ENCODE results near the gene IL17A.

The IL17A gene

DNA sequence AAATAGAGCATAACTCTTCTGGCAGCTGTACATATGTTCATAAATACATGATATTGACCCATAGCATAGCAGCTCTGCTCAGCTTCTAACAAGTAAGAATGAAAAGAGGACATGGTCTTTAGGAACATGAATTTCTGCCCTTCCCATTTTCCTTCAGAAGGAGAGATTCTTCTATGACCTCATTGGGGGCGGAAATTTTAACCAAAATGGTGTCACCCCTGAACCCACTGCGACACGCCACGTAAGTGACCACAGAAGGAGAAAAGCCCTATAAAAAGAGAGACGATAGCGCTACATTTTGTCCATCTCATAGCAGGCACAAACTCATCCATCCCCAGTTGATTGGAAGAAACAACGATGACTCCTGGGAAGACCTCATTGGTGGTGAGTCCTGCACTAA is at the start of gene IL17A:
TSS of gene IL17A (plus strand) at position 301 of the 400 bp plus-strand sequence. CDS start at position 358, 57 bp downstream.
- no peaks in the 10 kb centered on the region for H3K27me3 ChIP-seq (ENCODE audit: control insufficient read depth, insufficient read depth, low read length)
- no peaks in the 10 kb centered on the region for H3K36me3 ChIP-seq (ENCODE audit: control insufficient read depth, insufficient read depth, low read length)
- H3K27ac ChIP-seq (ENCODE audit: low read length), result no peak within 1 kb of the TSS
- no peaks in the 10 kb centered on the region for H3K9me3 ChIP-seq (ENCODE audit: control insufficient read depth, insufficient read depth, low read length)
- DNase-seq (ENCODE audit: low read depth, low spot score), result no peak
- H3K4me1 ChIP-seq (ENCODE audit: control insufficient read depth, insufficient read depth, low read length), result peaks cover 2% of the 10 kb centered on the region; the same call in 1 of the 2 replicates
- H3K4me3 ChIP-seq (ENCODE audit: low read length), result no peak within 1 kb of the TSS
- no CpG with 5 or more reads among the region's 7 CpGs for WGBS (ENCODE audit: insufficient coverage, insufficient read length)

DNA sequence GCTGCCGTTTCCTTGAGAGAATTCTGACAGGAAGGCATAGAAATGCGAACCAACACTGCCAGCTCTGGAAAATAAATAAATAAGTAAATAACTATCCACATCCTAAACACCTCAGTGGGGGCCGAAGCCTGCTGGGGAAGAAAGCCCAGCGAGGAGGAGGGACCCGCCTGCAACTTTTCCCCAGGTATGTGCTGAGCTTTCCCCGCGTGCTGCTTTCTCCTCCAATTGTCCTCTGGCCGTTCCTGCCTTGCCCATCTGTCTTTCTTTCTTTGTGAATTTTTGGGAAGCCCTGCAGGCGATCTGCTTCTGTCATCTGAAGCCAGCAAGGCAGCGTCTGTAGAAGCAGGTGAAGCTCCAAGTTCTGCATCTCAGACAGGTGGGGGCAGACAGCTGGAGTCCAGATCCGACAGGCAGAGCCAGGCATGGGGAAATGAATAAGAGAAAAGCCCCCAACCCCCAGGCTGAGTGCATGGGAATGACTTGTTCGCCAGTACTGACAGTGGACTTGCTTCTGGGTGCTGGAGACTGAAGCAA is 49.2 kb upstream of the IL17A start:
- Histone ChIP-seq H3K4me1 (ENCODE audit: control insufficient read depth, insufficient read depth, low read length) (peaks cover 1% of the 10 kb centered on the region; the same call in 1 of the 2 replicates), H3K4me3 (ENCODE audit: low read length) (no peak overlapping the region), H3K36me3 (ENCODE audit: control insufficient read depth, insufficient read depth, low read length) (no peaks in the 10 kb centered on the region), H3K27ac (ENCODE audit: low read length) (no peak overlapping the region), H3K9me3 (ENCODE audit: control insufficient read depth, insufficient read depth, low read length) (no peaks in the 10 kb centered on the region), H3K27me3 (ENCODE audit: control insufficient read depth, insufficient read depth, low read length) (no peaks in the 10 kb centered on the region)
- no CpG with 5 or more reads among the region's 12 CpGs for WGBS (ENCODE audit: insufficient coverage, insufficient read length)
- DNase-seq (ENCODE audit: low read depth, low spot score), result no peak

DNA sequence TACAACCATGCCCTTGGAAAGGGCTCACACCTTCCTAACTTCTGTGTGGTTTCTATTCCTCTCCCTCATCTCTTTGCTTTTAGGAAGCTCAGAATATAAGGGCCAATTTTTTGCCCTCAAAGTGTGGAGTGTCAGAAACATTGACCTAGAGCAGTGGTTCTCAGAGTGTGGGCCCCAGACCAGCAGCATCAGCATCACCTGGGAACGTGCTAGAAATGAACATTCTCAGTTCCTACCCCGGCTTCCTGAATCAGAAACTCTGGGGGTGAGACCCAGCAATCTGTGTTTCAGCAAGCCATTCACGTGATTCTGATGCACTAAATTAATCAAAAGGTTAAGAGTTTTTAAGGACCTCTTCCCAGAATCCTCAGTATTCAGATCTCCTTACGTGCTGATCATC is 47.9 kb upstream of the IL17A start:
- DNase-seq (ENCODE audit: low read depth, low spot score), result no peak
- Histone ChIP-seq H3K9me3 (ENCODE audit: control insufficient read depth, insufficient read depth, low read length) (no peaks in the 10 kb centered on the region), H3K36me3 (ENCODE audit: control insufficient read depth, insufficient read depth, low read length) (no peaks in the 10 kb centered on the region), H3K27me3 (ENCODE audit: control insufficient read depth, insufficient read depth, low read length) (no peaks in the 10 kb centered on the region), H3K27ac (ENCODE audit: low read length) (no peak overlapping the region), H3K4me1 (ENCODE audit: control insufficient read depth, insufficient read depth, low read length) (peaks cover 1% of the 10 kb centered on the region; the same call in 1 of the 2 replicates), H3K4me3 (ENCODE audit: low read length) (no peak overlapping the region)
- no CpG with 5 or more reads among the region's 4 CpGs for WGBS (ENCODE audit: insufficient coverage, insufficient read length)

DNA sequence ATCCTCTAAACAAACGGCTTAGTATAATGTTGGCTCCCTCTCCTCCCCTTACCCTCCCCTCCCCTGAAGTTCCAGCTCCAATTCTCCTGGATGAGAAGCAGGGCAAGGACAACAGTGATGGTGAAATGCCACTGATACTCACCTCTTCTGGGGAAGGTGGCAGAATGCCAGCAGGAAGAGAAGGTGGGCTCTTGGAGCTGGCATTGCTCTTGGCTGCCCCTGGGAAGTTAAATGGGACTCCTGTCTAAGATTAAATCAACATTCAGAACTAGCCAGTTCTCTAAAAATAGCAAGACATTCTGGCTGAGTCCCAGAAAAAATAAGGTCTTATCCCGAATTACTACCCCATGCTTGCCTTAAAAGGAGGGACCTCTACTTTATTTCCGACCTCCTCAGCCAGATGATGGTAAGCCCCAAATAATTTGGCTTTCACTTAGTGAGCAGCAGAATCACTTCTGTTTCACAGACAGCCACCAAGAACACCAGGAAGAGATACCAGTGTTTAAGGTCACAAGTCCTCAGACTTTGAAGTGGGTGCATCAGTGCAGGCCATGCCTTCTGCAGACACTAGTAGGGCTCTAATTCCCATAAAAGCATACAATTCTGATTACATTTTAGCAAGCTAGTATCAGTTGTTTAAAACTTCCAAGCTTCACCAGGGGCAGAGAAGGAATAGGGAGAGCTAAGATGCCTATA is 46.0 kb upstream of the IL17A start:
- DNase-seq (ENCODE audit: low read depth, low spot score), result no peak
- no peaks in the 10 kb centered on the region for H3K27me3 ChIP-seq (ENCODE audit: control insufficient read depth, insufficient read depth, low read length)
- no peak overlapping the region for H3K4me3 ChIP-seq (ENCODE audit: low read length)
- no peaks in the 10 kb centered on the region for H3K36me3 ChIP-seq (ENCODE audit: control insufficient read depth, insufficient read depth, low read length)
- H3K9me3 ChIP-seq (ENCODE audit: control insufficient read depth, insufficient read depth, low read length), result no peaks in the 10 kb centered on the region
- no CpG with 5 or more reads among the region's 3 CpGs for WGBS (ENCODE audit: insufficient coverage, insufficient read length)
- no peak overlapping the region for H3K27ac ChIP-seq (ENCODE audit: low read length)
- peaks cover 1% of the 10 kb centered on the region; the same call in 1 of the 2 replicates for H3K4me1 ChIP-seq (ENCODE audit: control insufficient read depth, insufficient read depth, low read length)

DNA sequence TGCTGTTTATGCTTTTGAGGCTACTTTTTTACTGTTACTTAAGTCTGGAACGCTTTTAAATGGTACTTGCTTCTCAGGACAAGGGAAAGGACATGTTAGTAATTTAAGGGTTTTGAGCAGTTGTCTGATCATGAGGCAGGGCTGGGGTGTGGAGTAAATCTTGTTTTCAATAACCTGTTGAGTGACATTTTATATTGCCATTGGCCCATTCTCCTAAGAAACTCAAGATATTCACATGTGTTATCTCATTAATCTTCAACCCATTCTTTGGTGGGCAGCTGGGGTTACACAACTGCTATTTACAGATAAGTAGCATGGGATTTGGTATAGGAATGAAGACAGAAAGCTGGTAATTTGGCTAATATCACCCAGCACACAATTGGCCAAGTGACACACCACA is 44.6 kb upstream of the IL17A start:
- no peak for DNase-seq (ENCODE audit: low read depth, low spot score)
- WGBS (ENCODE audit: insufficient coverage, insufficient read length), result no CpG with 5 or more reads among the region's 1 CpG
- H3K27ac ChIP-seq (ENCODE audit: low read length), result no peak overlapping the region
- H3K4me1 ChIP-seq (ENCODE audit: control insufficient read depth, insufficient read depth, low read length), result peaks cover 1% of the 10 kb centered on the region; the same call in 1 of the 2 replicates
- H3K9me3 ChIP-seq (ENCODE audit: control insufficient read depth, insufficient read depth, low read length), result no peaks in the 10 kb centered on the region
- no peak overlapping the region for H3K4me3 ChIP-seq (ENCODE audit: low read length)
- H3K27me3 ChIP-seq (ENCODE audit: control insufficient read depth, insufficient read depth, low read length), result no peaks in the 10 kb centered on the region
- no peaks in the 10 kb centered on the region for H3K36me3 ChIP-seq (ENCODE audit: control insufficient read depth, insufficient read depth, low read length)

DNA sequence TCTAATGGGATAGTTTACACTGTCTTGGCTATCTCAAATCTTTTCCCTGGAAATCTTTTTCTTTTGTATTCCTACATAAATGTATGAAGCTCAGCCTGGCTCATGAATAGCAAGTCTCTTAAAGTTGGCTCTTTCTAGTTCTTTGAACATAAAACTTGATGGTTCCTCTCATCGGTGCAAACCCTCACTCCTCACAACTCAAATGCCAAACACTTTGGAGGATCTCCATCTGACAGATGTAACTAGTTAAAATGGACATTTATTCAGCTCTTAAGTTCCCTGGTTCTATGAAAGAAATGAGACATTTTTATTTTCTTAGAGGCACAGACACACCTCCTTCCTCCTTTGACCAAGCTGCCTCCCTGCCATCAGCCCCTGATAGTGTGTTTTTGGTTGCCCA is 43.6 kb upstream of the IL17A start:
- no peaks in the 10 kb centered on the region for H3K4me1 ChIP-seq (ENCODE audit: control insufficient read depth, insufficient read depth, low read length)
- H3K36me3 ChIP-seq (ENCODE audit: control insufficient read depth, insufficient read depth, low read length), result no peaks in the 10 kb centered on the region
- H3K4me3 ChIP-seq (ENCODE audit: low read length), result no peak overlapping the region
- H3K27me3 ChIP-seq (ENCODE audit: control insufficient read depth, insufficient read depth, low read length), result no peaks in the 10 kb centered on the region
- H3K9me3 ChIP-seq (ENCODE audit: control insufficient read depth, insufficient read depth, low read length), result no peaks in the 10 kb centered on the region
- no CpG with 5 or more reads among the region's 1 CpG for WGBS (ENCODE audit: insufficient coverage, insufficient read length)
- DNase-seq (ENCODE audit: low read depth, low spot score), result no peak
- H3K27ac ChIP-seq (ENCODE audit: low read length), result no peak overlapping the region

DNA sequence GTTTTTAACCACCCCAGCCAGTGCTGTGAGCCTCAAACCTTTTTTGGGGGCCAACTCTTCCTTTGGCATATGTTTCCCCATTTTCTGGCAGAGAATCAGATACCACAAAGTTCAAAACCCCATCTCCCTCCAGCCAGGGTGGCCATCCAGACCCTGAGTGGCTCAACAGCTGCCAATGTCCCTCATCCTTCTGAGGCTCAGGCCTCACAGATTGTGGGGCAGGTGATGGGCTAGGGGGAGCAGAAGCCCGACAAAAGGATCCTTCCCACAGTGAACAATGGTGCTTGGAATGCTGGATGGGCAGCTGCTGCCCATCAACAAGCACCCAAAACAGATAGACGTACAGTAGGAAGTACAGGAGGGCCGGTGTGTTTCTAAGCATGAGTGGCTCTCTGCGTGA is 42.6 kb upstream of the IL17A start:
- Histone ChIP-seq H3K4me3 (ENCODE audit: low read length) (no peak overlapping the region), H3K27ac (ENCODE audit: low read length) (no peak overlapping the region), H3K36me3 (ENCODE audit: control insufficient read depth, insufficient read depth, low read length) (no peaks in the 10 kb centered on the region), H3K4me1 (ENCODE audit: control insufficient read depth, insufficient read depth, low read length) (no peaks in the 10 kb centered on the region), H3K9me3 (ENCODE audit: control insufficient read depth, insufficient read depth, low read length) (no peaks in the 10 kb centered on the region), H3K27me3 (ENCODE audit: control insufficient read depth, insufficient read depth, low read length) (no peaks in the 10 kb centered on the region)
- no peak for DNase-seq (ENCODE audit: low read depth, low spot score)
- WGBS (ENCODE audit: insufficient coverage, insufficient read length), result no CpG with 5 or more reads among the region's 4 CpGs

DNA sequence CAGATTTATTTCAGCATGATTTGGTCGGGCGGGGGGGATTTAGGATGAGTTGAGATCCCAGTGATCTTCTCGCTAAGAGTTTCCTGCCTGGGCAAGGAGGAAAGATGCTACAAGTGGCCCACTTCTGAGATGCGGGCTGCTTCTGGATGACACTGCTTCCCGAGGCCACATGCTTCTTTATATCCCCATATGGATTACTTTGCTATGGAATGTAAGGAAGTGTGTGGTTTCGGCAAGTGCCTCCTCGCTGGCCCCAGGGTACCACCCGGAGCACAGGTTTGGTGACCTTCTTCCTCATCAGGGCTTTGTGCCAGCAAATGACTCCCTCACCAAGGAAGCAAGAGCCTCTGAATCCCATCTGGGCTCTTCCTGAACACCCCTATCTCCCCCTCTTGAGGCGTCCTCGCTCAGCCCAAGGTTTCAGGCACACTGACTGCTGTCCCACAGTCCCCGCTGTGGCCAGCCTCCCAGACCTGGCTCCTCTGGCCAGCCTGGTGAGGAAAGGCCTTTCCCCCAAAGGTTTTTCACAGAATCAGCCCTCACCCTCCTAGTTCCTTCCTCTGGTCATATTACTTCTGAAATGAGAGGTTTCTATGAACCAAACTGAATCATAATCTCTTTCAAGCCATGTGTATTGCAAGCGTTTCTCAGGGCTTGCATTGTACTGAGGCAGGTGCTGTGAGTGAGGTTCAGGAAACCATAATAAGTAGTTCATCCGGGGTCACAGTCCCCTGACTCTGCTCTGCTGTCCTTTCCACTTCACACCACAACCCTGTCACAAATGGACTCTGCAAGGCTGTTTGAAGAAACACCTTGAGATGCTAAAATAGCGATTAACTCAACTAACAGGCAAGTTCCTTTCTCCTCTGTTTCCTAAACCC is 41.7 kb upstream of the IL17A start:
- no CpG with 5 or more reads among the region's 14 CpGs for WGBS (ENCODE audit: insufficient coverage, insufficient read length)
- H3K4me1 ChIP-seq (ENCODE audit: control insufficient read depth, insufficient read depth, low read length), result no peaks in the 10 kb centered on the region
- no peaks in the 10 kb centered on the region for H3K36me3 ChIP-seq (ENCODE audit: control insufficient read depth, insufficient read depth, low read length)

DNA sequence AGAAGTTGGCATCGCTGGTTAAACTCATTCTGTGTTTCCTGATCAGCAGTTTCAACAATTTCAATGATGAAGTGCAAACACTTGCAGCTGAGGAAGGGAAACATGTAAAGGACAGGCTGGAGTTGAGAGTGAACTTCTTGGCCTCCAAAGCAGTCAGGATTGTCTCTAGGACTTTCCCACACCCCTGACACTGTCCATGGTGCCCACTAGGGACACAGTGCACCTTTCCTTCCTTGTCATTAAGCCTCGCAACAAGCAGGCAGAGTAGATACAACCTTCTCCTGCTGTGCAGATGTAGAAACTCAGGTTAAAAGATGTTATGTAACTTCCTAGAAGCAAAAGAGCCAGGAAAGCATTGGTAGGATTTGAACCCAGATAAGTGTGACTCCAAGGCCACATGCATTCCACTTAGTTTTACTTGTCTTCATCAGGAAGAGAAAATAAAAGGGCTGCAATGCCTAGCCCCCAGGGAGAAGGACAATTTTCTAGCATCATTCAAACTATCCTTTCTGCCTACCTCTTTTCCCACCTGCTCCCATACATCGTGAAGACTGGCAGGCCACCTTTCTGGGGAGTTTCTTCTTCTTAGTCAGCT is 39.2 kb upstream of the IL17A start:
- Histone ChIP-seq H3K27me3 (ENCODE audit: control insufficient read depth, insufficient read depth, low read length) (no peaks in the 10 kb centered on the region), H3K4me1 (ENCODE audit: control insufficient read depth, insufficient read depth, low read length) (no peaks in the 10 kb centered on the region), H3K4me3 (ENCODE audit: low read length) (no peak overlapping the region), H3K27ac (ENCODE audit: low read length) (no peak overlapping the region), H3K36me3 (ENCODE audit: control insufficient read depth, insufficient read depth, low read length) (no peaks in the 10 kb centered on the region), H3K9me3 (ENCODE audit: control insufficient read depth, insufficient read depth, low read length) (no peaks in the 10 kb centered on the region)
- no CpG with 5 or more reads among the region's 3 CpGs for WGBS (ENCODE audit: insufficient coverage, insufficient read length)
- DNase-seq (ENCODE audit: low read depth, low spot score), result no peak

More for the DNA sequence above, 41.7 kb upstream of the IL17A start:
- Histone ChIP-seq H3K27me3 (ENCODE audit: control insufficient read depth, insufficient read depth, low read length) (no peaks in the 10 kb centered on the region), H3K4me3 (ENCODE audit: low read length) (no peak overlapping the region), H3K9me3 (ENCODE audit: control insufficient read depth, insufficient read depth, low read length) (no peaks in the 10 kb centered on the region), H3K27ac (ENCODE audit: low read length) (no peak overlapping the region)
- DNase-seq (ENCODE audit: low read depth, low spot score), result no peak

DNA sequence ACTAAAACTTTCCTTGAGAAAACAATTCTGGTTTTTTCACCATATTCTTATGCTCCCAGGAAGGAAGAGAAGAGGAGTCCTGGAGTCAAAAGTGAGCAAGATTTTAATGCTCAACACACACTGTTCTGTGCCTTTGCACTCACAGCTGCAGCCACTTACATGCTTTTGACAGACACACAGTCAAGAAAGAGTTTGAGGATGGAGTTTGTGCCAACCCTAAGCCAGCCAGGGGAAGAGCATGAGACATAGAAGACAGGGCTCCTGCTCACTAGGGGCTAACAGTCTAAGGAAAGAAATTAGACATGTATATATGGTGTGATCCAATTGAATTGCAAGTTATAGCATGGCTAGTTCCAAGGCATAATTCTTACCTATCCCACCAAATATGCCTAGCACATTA is 37.1 kb upstream of the IL17A start:
- no peak for DNase-seq (ENCODE audit: low read depth, low spot score)
- Histone ChIP-seq H3K4me3 (ENCODE audit: low read length) (no peak overlapping the region), H3K27ac (ENCODE audit: low read length) (no peak overlapping the region), H3K36me3 (ENCODE audit: control insufficient read depth, insufficient read depth, low read length) (no peaks in the 10 kb centered on the region), H3K9me3 (ENCODE audit: control insufficient read depth, insufficient read depth, low read length) (no peaks in the 10 kb centered on the region), H3K27me3 (ENCODE audit: control insufficient read depth, insufficient read depth, low read length) (no peaks in the 10 kb centered on the region), H3K4me1 (ENCODE audit: control insufficient read depth, insufficient read depth, low read length) (peaks cover 3% of the 10 kb centered on the region)
